Thymus (tissue), 11 donors: ENCODE data around the gene GABRB3. TPM values are rescaled to one million over a fixed set of nuclear protein-coding genes. Genes with fewer than 3 reads are reported as not detected.

Source experiments
- DNase-seq, 9 donors: peaks; one replicate each; pipeline ENCODE4 v3.0.0-alpha.2; 2013; ENCODE audit warnings: low spot score in 9 of 9, low read depth in 6 of 9, missing footprints in 1 of 9
- H3K27ac ChIP-seq, 2 donors: one replicate each; pipeline ENCODE4 v1.5.1; 2013; ENCODE audit warnings: control low read depth in 1 of 2, low read depth in 1 of 2, low read length in 1 of 2, mild to moderate bottlenecking in 1 of 2, moderate library complexity in 1 of 2
- H3K27me3 ChIP-seq, 2 donors: one replicate each; pipeline ENCODE4 v1.5.1; 2013; ENCODE audit warnings: low read length in 1 of 2; ENCODE audit not compliant: control insufficient read depth in 2 of 2, insufficient read depth in 1 of 2
- H3K36me3 ChIP-seq, 2 donors: one replicate each; pipeline ENCODE4 v1.5.1; 2013; ENCODE audit warnings: low read length in 1 of 2, mild to moderate bottlenecking in 1 of 2, moderate library complexity in 1 of 2; ENCODE audit not compliant: control insufficient read depth in 2 of 2, insufficient read depth in 2 of 2
- H3K4me1 ChIP-seq, 2 donors: one replicate each; pipeline ENCODE4 v1.5.1; 2013; ENCODE audit warnings: low read length in 2 of 2; ENCODE audit not compliant: control insufficient read depth in 2 of 2, insufficient read depth in 2 of 2
- H3K4me3 ChIP-seq, 2 donors: one replicate each; pipeline ENCODE4 v1.5.1; 2013; ENCODE audit warnings: low read length in 2 of 2, control low read depth in 1 of 2, mild to moderate bottlenecking in 1 of 2
- H3K9me3 ChIP-seq, 2 donors: one replicate each; pipeline ENCODE4 v1.5.1; 2013; ENCODE audit warnings: low read length in 1 of 2, mild to moderate bottlenecking in 1 of 2; ENCODE audit not compliant: control insufficient read depth in 2 of 2, insufficient read depth in 1 of 2
- WGBS: extraction: QIAGEN DNeasy Blood & Tissue Kit; methylation state at CpG from one replicate; pipeline ENCODE4 v1.1.7; 2013; 5-methylcytosine and 5-hydroxymethylcytosine counted together
- polyA plus RNA-seq: library from polyadenylated mRNA; stranded (reverse); fragments of 200-250 nt; gene quantifications from one replicate; pipeline ENCODE4 v1.2.3, GENCODE V29; 2013
- total RNA-seq: library from RNA; stranded (reverse); fragments of 120-200 nt; gene quantifications from one replicate; pipeline ENCODE4 v1.2.4, GENCODE V29; 2013
- donor health status: healthy.

GABRB3 gene
- total and polyA plus RNA-seq, 2 donors = 1.9 to 2.8 TPM

DNA sequence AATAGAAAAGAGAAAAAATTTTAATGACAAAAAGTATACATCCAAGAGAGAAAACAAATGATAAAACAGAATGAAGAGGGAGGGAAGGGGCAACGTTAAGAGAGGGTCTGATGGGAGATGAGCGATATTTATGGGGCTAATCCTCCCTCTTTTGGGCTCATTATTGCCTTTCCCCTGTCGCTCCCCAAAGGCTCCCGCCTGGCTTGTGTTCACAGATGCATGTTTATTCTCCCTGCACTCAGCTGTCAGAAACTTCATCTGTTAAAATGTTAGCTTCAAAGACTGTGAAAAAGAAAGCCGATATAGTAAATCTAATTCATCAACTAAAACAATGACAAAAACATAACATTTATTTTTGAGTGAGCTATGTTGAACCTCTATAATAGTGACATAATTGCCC lies 74.3 kb downstream of the GABRB3 start:
- Histone ChIP-seq H3K4me3 (no peak overlapping the region), H3K36me3 (no peaks in the 10 kb centered on the region), H3K27me3 (no peaks in the 10 kb centered on the region), H3K27ac (no peak overlapping the region), H3K9me3 (peaks cover 0 to 1% of the 10 kb centered on the region in 2 donors), H3K4me1 (no peaks in the 10 kb centered on the region)
- no peak for DNase-seq
- 50% methylated on average over 5 of the region's 5 CpGs for WGBS

DNA sequence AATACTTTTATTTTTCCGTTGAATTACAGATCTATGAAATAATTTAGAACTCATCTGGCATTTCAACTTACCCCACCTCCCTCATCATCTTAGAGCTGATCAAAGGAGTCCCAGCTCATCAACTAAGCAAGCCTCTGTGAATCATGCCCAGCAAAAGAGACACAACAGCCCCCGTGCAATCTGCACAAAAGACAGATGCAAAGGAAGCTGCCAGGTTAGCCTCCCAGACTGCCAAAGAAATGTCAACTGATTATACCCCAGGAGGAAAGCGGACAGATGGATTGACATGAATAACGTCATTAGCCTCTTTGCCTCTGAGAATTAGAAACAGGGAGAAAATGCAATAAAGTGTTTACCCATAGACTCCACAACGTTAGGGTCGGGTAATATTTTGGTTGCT lies 75.0 kb downstream of the GABRB3 start:
- peaks cover 0 to 1% of the 10 kb centered on the region in 2 donors for H3K9me3 ChIP-seq
- no peak for DNase-seq
- no peaks in the 10 kb centered on the region for H3K36me3 ChIP-seq
- H3K4me1 ChIP-seq = no peaks in the 10 kb centered on the region
- no peak overlapping the region for H3K27ac ChIP-seq
- H3K27me3 ChIP-seq = no peaks in the 10 kb centered on the region
- H3K4me3 ChIP-seq = no peak overlapping the region
- 73% methylated on average over 6 of the region's 6 CpGs for WGBS

DNA sequence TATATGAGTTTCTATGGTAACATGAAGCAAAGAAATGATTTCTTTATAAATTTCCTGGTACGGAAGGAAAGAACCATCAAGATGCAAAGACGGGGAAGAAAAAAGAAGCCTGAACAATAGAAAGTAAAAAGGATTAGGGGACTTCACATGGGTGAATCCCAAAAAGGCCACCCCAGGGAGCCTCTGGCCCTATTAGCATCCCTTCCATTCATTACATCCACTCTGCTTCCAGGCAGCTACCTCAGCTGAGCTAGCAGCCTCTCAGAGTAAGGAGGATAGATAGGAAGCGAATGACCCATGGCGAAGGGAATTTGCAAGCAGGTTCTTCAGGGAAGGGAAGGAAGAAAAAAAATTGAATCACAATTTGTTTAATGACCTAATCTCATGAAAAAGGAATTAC lies 81.6 kb downstream of the GABRB3 start:
- WGBS = 79% methylated on average over 4 of the region's 4 CpGs
- H3K36me3 ChIP-seq = no peaks in the 10 kb centered on the region
- H3K27ac ChIP-seq = no peak overlapping the region
- no peak overlapping the region for H3K4me3 ChIP-seq
- no peaks in the 10 kb centered on the region for H3K9me3 ChIP-seq
- no peak for DNase-seq
- no peaks in the 10 kb centered on the region for H3K4me1 ChIP-seq
- no peaks in the 10 kb centered on the region for H3K27me3 ChIP-seq

DNA sequence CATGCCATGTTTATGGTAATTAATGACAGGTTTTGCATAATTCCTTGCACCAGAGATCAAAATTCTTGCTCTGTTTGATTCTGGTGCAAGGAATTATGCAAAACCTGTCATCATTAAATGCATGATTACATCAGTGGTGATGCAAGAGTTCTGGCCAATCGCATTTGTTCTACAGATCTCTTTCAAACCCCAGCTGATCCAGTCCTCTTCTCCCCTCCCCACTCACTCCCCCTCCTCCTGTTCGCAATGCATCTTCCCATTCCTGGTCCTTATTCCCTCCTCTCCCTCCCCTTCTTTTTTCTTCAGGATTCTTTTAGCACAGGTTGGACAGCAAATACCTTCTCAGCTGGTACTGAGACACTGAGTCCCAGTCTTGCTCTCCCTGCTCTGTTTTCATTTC lies 82.1 kb downstream of the GABRB3 start:
- Histone ChIP-seq H3K36me3 (no peaks in the 10 kb centered on the region), H3K27me3 (no peaks in the 10 kb centered on the region), H3K9me3 (no peaks in the 10 kb centered on the region), H3K27ac (no peak overlapping the region), H3K4me3 (no peak overlapping the region), H3K4me1 (no peaks in the 10 kb centered on the region)
- 55% methylated on average over 2 of the region's 2 CpGs for WGBS
- DNase-seq = no peak

DNA sequence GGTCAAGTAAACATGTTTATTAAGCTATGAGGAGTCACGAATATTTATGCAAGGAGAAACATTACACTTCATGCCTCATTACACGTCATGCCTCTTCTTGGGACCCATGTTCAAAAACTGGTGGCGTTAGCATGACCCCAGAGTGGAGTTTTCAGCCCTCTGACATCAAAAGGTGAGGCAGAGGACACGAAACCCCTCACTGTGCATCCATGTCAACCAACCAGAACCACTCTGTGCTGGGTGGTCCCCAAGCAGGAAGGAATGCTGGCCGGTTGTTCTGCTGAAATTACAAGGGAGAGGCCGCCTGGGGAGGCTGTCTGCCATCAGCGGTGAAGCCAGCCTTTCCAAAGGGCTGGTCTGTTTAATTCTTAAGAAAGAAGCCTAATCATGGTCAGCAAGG lies 83.4 kb downstream of the GABRB3 start:
- Histone ChIP-seq H3K27ac (no peak overlapping the region), H3K4me3 (no peak overlapping the region), H3K36me3 (no peaks in the 10 kb centered on the region), H3K4me1 (no peaks in the 10 kb centered on the region), H3K9me3 (no peaks in the 10 kb centered on the region), H3K27me3 (no peaks in the 10 kb centered on the region)
- 67% methylated on average over 7 of the region's 7 CpGs for WGBS
- DNase-seq = no peak

DNA sequence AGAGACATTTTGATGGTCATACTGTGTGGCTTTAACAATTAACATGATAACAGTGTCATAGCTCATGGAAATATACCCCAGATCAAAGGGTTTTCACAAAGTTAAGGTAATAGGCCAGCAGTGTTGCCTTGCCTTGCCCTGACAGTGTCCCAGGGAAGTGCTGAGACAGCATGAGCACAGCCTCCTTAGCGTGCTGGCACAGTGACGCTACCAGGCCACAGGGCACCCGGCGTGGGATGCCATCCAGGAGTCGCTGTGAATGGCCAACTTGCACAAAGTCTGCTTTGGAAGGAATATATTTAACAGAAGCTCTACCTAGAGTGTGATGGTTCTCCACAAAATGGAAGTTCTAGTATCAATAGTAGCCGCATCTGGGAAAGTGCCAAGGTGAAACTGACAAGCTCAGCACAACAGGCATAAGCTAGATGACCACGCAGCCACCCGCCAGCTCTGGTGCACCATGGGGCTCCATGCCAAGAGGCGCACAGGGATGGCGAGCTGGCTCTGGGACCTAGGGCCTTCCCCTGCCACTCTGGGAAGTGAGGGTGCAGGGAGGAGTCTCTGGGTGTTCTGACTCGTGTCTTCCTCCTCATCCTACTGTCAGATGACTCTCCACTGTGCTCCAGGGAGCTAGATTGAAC lies 86.2 kb downstream of the GABRB3 start:
- Histone ChIP-seq H3K4me3 (no peak overlapping the region), H3K27ac (no peak overlapping the region), H3K9me3 (no peaks in the 10 kb centered on the region), H3K36me3 (no peaks in the 10 kb centered on the region), H3K27me3 (no peaks in the 10 kb centered on the region), H3K4me1 (no peaks in the 10 kb centered on the region)
- WGBS = 91% methylated on average over 11 of the region's 11 CpGs
- no peak for DNase-seq

DNA sequence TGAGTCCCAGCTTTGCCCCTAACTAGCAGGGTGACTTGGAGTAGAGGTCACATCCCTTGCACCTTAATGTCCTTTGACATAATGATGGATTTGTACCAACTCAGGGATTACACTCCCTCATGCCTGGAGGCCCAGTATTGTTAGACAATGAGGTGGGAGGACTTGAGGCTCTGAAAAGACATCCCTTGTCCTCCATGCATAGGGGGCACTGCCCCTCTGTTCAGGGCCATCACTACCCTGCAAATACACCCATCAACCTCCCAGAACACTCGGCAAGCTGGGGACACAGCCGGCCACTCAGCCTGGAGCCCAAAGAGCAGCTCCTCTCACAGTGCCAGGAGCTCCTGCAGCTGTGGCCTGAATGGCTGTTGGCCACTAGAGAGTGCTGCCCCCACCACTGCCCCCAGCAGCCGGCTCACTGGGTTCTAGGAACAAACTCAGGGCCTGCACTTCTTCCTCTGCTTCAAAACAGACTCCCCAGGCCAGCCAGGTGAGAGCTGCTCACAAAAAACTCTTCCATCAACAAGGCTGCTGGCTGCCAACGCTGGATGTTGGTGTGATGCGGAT lies 90.2 kb downstream of the GABRB3 start:
- Histone ChIP-seq H3K27me3 (no peaks in the 10 kb centered on the region), H3K4me3 (no peak overlapping the region), H3K36me3 (no peaks in the 10 kb centered on the region), H3K4me1 (no peaks in the 10 kb centered on the region), H3K27ac (no peak overlapping the region), H3K9me3 (no peaks in the 10 kb centered on the region)
- DNase-seq = no peak
- 72% methylated on average over 5 of the region's 5 CpGs for WGBS

DNA sequence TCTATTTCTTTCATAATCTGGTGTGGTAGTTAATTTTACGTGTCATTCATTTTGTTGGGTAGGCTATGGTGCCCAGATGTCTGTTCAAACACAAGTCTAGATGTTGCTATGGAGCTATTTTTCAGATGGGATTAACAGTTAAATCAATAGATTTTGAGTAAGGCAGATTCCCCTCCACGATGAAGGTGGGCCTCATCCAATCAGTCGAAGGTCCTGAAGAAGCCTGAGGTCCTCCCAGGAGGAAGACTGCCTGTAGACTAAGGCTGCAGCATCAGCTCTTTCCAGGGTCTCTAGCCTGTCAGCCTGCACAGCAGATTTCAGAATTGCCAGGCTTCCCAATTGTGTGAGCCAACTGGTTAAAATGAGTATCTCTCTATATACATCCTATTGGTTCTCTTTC lies 92.9 kb downstream of the GABRB3 start:
- Histone ChIP-seq H3K27me3 (no peaks in the 10 kb centered on the region), H3K4me3 (no peak overlapping the region), H3K9me3 (no peaks in the 10 kb centered on the region), H3K36me3 (no peaks in the 10 kb centered on the region), H3K27ac (no peak overlapping the region), H3K4me1 (no peaks in the 10 kb centered on the region)
- no peak for DNase-seq
- WGBS = 91% methylated on average over 3 of the region's 3 CpGs

DNA sequence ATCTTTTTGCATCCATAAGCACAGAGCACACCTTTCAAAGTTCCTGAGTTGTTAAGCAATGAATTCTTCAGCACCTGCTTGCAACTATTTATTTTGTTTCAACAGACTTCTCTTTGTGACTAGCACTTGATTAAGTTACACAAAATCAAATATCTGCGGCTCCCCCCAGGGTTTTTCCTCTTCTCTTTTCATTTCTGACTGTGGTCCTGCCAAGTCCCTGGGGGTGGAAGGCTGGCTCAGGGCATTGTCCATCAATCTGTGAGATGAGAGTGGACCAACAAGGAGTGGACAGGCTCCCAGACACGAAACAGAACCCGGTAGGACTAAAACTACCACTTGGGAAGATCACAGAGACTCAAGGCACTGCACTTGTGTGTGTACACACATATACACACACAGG lies 96.8 kb downstream of the GABRB3 start:
- Histone ChIP-seq H3K4me3 (no peak overlapping the region), H3K27ac (no peak overlapping the region), H3K36me3 (no peaks in the 10 kb centered on the region), H3K4me1 (no peaks in the 10 kb centered on the region), H3K9me3 (no peaks in the 10 kb centered on the region), H3K27me3 (no peaks in the 10 kb centered on the region)
- DNase-seq = no peak
- 79% methylated on average over 3 of the region's 3 CpGs for WGBS
